H9 (cell line): Measurements from ENCODE around the gene ACOX1. TPM values are rescaled to one million over a fixed set of nuclear protein-coding genes. Genes with fewer than 3 reads are reported as not detected.
A peak's percentile ranks its signal among the peaks of the same experiment; 100 is the strongest.

Source experiments
- DNase-seq: peaks from one replicate; pipeline ENCODE4 v3.0.0-alpha.2; 2017
- H2AFZ ChIP-seq: one replicate; pipeline ENCODE4 v1.6.1; 2013; ENCODE audit warnings: mild to moderate bottlenecking, low read length, control low read depth, moderate library complexity
- H2AK5ac ChIP-seq: 2 replicates; pipeline ENCODE4 v1.6.1; 2013; ENCODE audit warnings: low read length, control low read depth, mixed read lengths; ENCODE audit not compliant: insufficient read length
- H2BK120ac ChIP-seq: one replicate; pipeline ENCODE4 v1.6.1; 2013; ENCODE audit warnings: low read depth, mild to moderate bottlenecking, low read length, control low read depth, inconsistent platforms; ENCODE audit not compliant: poor library complexity, severe bottlenecking
- H2BK12ac ChIP-seq: 2 replicates; pipeline ENCODE4 v1.6.1; 2013; ENCODE audit warnings: low read length, control low read depth, mixed read lengths, low read depth; ENCODE audit not compliant: insufficient read length
- H2BK15ac ChIP-seq: 2 replicates; pipeline ENCODE4 v1.6.1; 2013; ENCODE audit warnings: low read depth, low read length, control low read depth
- H2BK20ac ChIP-seq: one replicate; pipeline ENCODE4 v1.6.1; 2013; ENCODE audit warnings: low read depth, mild to moderate bottlenecking, low read length, control low read depth, inconsistent platforms; ENCODE audit not compliant: poor library complexity, severe bottlenecking
- H2BK5ac ChIP-seq: 2 replicates; pipeline ENCODE4 v1.6.1; 2013; ENCODE audit warnings: low read length, control low read depth, mixed read lengths; ENCODE audit not compliant: insufficient read length
- H3K14ac ChIP-seq: 2 replicates; pipeline ENCODE4 v1.6.1; 2013; ENCODE audit warnings: low read length, control low read depth; ENCODE audit not compliant: insufficient read depth
- H3K18ac ChIP-seq: 2 replicates; pipeline ENCODE4 v1.6.1; 2013; ENCODE audit warnings: low read depth, mild to moderate bottlenecking, mixed read lengths, low read length, control low read depth; ENCODE audit not compliant: insufficient read length
- H3K23ac ChIP-seq: 2 replicates; pipeline ENCODE4 v1.6.1; 2013; ENCODE audit warnings: low read length, control low read depth, mixed read lengths, low read depth; ENCODE audit not compliant: insufficient read length
- H3K23me2 ChIP-seq: 2 replicates; pipeline ENCODE4 v1.6.1; 2013; ENCODE audit warnings: low read depth, mild to moderate bottlenecking, mixed read lengths, low read length, control low read depth; ENCODE audit not compliant: insufficient read length, poor library complexity, severe bottlenecking
- H3K27ac ChIP-seq: 2 replicates; pipeline ENCODE4 v1.5.1; 2013; ENCODE audit warnings: low read length, control low read depth, mixed read lengths, low read depth; ENCODE audit not compliant: insufficient read length
- H3K27me3 ChIP-seq: 2 replicates; pipeline ENCODE4 v1.6.1; 2013; ENCODE audit warnings: low read length, control low read depth, inconsistent platforms; ENCODE audit not compliant: insufficient read depth
- H3K4ac ChIP-seq: 2 replicates; pipeline ENCODE4 v1.6.1; 2013; ENCODE audit warnings: low read depth, mild to moderate bottlenecking, control low read depth, inconsistent platforms, low read length, moderate library complexity
- H3K4me1 ChIP-seq: 2 replicates; pipeline ENCODE4 v1.6.1; 2013; ENCODE audit warnings: low read length, control low read depth, inconsistent platforms; ENCODE audit not compliant: insufficient read depth
- H3K4me2 ChIP-seq: 2 replicates; pipeline ENCODE4 v1.6.1; 2013; ENCODE audit warnings: low read length, control low read depth, mixed read lengths; ENCODE audit not compliant: insufficient read length, insufficient read depth
- H3K56ac ChIP-seq: 2 replicates; pipeline ENCODE4 v1.6.1; 2013; ENCODE audit warnings: low read depth, mild to moderate bottlenecking, mixed read lengths, low read length, control low read depth; ENCODE audit not compliant: insufficient read length
- H3K79me1 ChIP-seq: 2 replicates; pipeline ENCODE4 v1.6.1; 2013; ENCODE audit warnings: low read depth, mild to moderate bottlenecking, moderate library complexity, low read length, control low read depth, inconsistent platforms; ENCODE audit not compliant: insufficient read depth, poor library complexity, severe bottlenecking
- H3K79me2 ChIP-seq: 2 replicates; pipeline ENCODE4 v1.6.1; 2013; ENCODE audit warnings: low read length, control low read depth, inconsistent platforms; ENCODE audit not compliant: insufficient read depth
- H3K9ac ChIP-seq: 2 replicates; pipeline ENCODE4 v1.6.1; 2013; ENCODE audit warnings: low read length, control low read depth, mixed read lengths; ENCODE audit not compliant: insufficient read length; ENCODE audit errors: extremely low read depth
- H3K9me3 ChIP-seq: one replicate; pipeline ENCODE4 v1.6.1; 2013; ENCODE audit warnings: low read depth, low read length, inconsistent platforms; ENCODE audit not compliant: control insufficient read depth
- H3T11ph ChIP-seq: one replicate; pipeline ENCODE4 v1.6.1; 2013; ENCODE audit warnings: mild to moderate bottlenecking, low read length, control low read depth, inconsistent platforms
- H4K20me1 ChIP-seq: one replicate; pipeline ENCODE4 v1.6.1; 2013; ENCODE audit not compliant: control insufficient read depth, insufficient read length, insufficient read depth
- H4K5ac ChIP-seq: 2 replicates; pipeline ENCODE4 v1.6.1; 2013; ENCODE audit warnings: low read depth, mild to moderate bottlenecking, mixed read lengths, low read length, control low read depth; ENCODE audit not compliant: insufficient read length
- H4K8ac ChIP-seq: replicated peaks from 2 replicates; pipeline ENCODE4 v1.6.1; 2013; ENCODE audit warnings: low read length, control low read depth, mixed read lengths, low read depth; ENCODE audit not compliant: insufficient read length
- H4K91ac ChIP-seq: 2 replicates; pipeline ENCODE4 v1.6.1; 2013; ENCODE audit warnings: low read depth, mild to moderate bottlenecking, moderate library complexity, mixed read lengths, low read length, control low read depth; ENCODE audit not compliant: insufficient read length
- H3K27ac Mint-ChIP-seq, 3 experiments: 2 replicates in 2 of 3; 3 replicates in 1 of 3; pipeline ENCODE4 v1.8.0; 2020 to 2021; ENCODE audit warnings: mixed read lengths in 3 of 3, mild to moderate bottlenecking in 1 of 3, moderate library complexity in 1 of 3
- H3K27me3 Mint-ChIP-seq: 2 replicates; pipeline ENCODE4 v1.8.0; 2021; ENCODE audit warnings: low read depth, mild to moderate bottlenecking, moderate library complexity, mixed read lengths
- H3K36me3 Mint-ChIP-seq, 3 experiments: 2 replicates in 2 of 3; 3 replicates in 1 of 3; pipeline ENCODE4 v1.8.0; 2020 to 2021; ENCODE audit warnings: low read depth in 3 of 3, mixed read lengths in 3 of 3; ENCODE audit not compliant: insufficient read depth in 1 of 3
- H3K4me1 Mint-ChIP-seq, 2 experiments: 2 replicates each; pipeline ENCODE4 v1.8.0; 2020; ENCODE audit warnings: mixed read lengths in 2 of 2
- H3K4me3 Mint-ChIP-seq, 2 experiments: 2 replicates in 1 of 2; 3 replicates in 1 of 2; pipeline ENCODE4 v1.8.0; 2020 to 2021; ENCODE audit warnings: mild to moderate bottlenecking in 2 of 2, mixed read lengths in 2 of 2, moderate library complexity in 1 of 2
- H3K9me3 Mint-ChIP-seq, 2 experiments: 2 replicates in 1 of 2; 3 replicates in 1 of 2; pipeline ENCODE4 v1.8.0; 2020; ENCODE audit warnings: mild to moderate bottlenecking in 2 of 2, mixed read lengths in 2 of 2, moderate library complexity in 1 of 2
- CTCF ChIP-seq: fragments of 200-600 bp; sonication (generic); conservative IDR thresholded peaks from 3 replicates; pipeline ENCODE4 v1.8.0; 2021; ENCODE audit warnings: antibody characterized with exemption, mild to moderate bottlenecking
- WGBS: extraction: QIAGEN DNeasy Blood & Tissue Kit; methylation state at CpG from one replicate; pipeline ENCODE4 v1.1.7; 2013; ENCODE audit warnings: missing lambda C conversion rate, low lambda C conversion rate, mixed read lengths; ENCODE audit not compliant: insufficient read length; ENCODE audit errors: extremely low coverage; 5-methylcytosine and 5-hydroxymethylcytosine counted together
- total RNA-seq: library from RNA; stranded (reverse); gene quantifications from 2 replicates; pipeline ENCODE4 v1.2.1, GENCODE V29; 2021

ACOX1 gene
- total RNA-seq, 1 experiment from 2014 or later: 27.4 TPM

GRCh38 chr17:75909051-75909811 lies 69.7 kb downstream of the ACOX1 start:
- H3K79me1 ChIP-seq: no peaks in the 10 kb centered on the region
- H4K91ac ChIP-seq: no peak overlapping the region
- no peak overlapping the region for H3K4me3 Mint-ChIP-seq
- H4K20me1 ChIP-seq: no peaks in the 10 kb centered on the region
- H3K23ac ChIP-seq: no peak overlapping the region
- no peaks in the 10 kb centered on the region for H3K27me3 ChIP-seq
- H3K9me3 Mint-ChIP-seq: no peaks in the 10 kb centered on the region
- peak overlapping the region in 2 of 3 experiments; percentile 82 to 87; a peak in 3 of 7 replicates for H3K27ac Mint-ChIP-seq
- peaks cover 5% of the 10 kb centered on the region in 2 experiments; a peak in 2 of 4 replicates for H3K4me1 Mint-ChIP-seq
- no peak overlapping the region for H3K4ac ChIP-seq
- H3K18ac ChIP-seq: no peak overlapping the region
- H2BK15ac ChIP-seq: no peak overlapping the region
- no peak for TF ChIP-seq CTCF
- peaks cover 0 to 7% (median 2%) of the 10 kb centered on the region in 3 experiments; a peak in 5 of 7 replicates for H3K36me3 Mint-ChIP-seq
- DNase-seq: no peak
- no peak overlapping the region for H2BK12ac ChIP-seq
- no peak overlapping the region for H2BK5ac ChIP-seq
- no peaks in the 10 kb centered on the region for H3K4me1 ChIP-seq
- no peak overlapping the region for H4K5ac ChIP-seq
- H2BK120ac ChIP-seq: no peak overlapping the region
- no peaks in the 10 kb centered on the region for H3K27me3 Mint-ChIP-seq
- no peaks in the 10 kb centered on the region for H3K79me2 ChIP-seq
- no peaks in the 10 kb centered on the region for H3K9me3 ChIP-seq
- H3T11ph ChIP-seq: no peak overlapping the region
- no peak overlapping the region for H4K8ac ChIP-seq
- no peak overlapping the region for H3K14ac ChIP-seq
- WGBS: no CpG with 5 or more reads among the region's 14 CpGs
- H3K27ac ChIP-seq: no peak overlapping the region
- H2AFZ ChIP-seq: no peak overlapping the region
- H3K56ac ChIP-seq: no peak overlapping the region
- no peak overlapping the region for H3K9ac ChIP-seq
- peaks cover 4% of the 10 kb centered on the region for H3K23me2 ChIP-seq
- no peak overlapping the region for H2AK5ac ChIP-seq
- H3K4me2 ChIP-seq: no peak overlapping the region
- no peak overlapping the region for H2BK20ac ChIP-seq
